Measurements from ENCODE around the gene HAPSTR1.

The HAPSTR1 gene

DNA sequence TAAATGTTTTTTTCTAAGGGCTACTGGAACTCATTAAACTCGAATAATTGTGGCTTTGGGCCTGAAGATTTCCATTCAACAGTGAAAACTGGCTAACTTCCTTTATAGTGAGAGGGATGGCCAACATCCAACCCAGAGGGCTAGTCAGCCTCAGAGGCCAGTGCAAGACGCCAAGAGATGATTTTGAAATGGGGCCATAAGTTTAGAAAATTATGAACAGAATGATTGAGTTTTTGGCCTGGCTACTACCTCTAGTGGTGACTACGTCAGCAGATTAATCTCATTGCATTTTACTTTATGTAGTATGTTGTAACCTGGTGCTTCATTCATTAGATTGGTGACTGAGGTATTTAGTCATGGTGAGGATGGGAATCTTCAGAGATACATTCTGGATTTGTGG lies 28.4 kb downstream of the HAPSTR1 start:
- Histone ChIP-seq H3K9me3 (replicated peaks; ENCODE audit: insufficient read depth, low read length) (no peaks in the 10 kb centered on the region), H2AFZ (ENCODE audit: low read length) (no peak overlapping the region), H3K4me3 (ENCODE audit: low read length) (no peak overlapping the region), H3K36me3 (replicated peaks; ENCODE audit: insufficient read depth, low read length) (peaks cover 5% of the 10 kb centered on the region; the same call in 1 of the 2 replicates), H4K20me1 (ENCODE audit: insufficient read depth, low read length) (peaks cover 14% of the 10 kb centered on the region), H3K27me3 (replicated peaks; ENCODE audit: insufficient read depth, low read length) (no peaks in the 10 kb centered on the region), H3K4me2 (ENCODE audit: low read depth, low read length) (no peak overlapping the region), H3K27ac (ENCODE audit: low read length) (no peak overlapping the region), H3F3A (ENCODE audit: insufficient read depth, low read length) (0 out of 2 replicates have a peak, but pooled peaks cover 4% of the 10 kb centered on the region), H3K79me2 (ENCODE audit: low read length) (peaks cover 77% of the 10 kb centered on the region), H3K9me2 (replicated peaks; ENCODE audit: insufficient read depth, low read length) (no peaks in the 10 kb centered on the region), H3K9ac (ENCODE audit: low read length) (no peak overlapping the region), H3K4me1 (ENCODE audit: low read length) (no peaks in the 10 kb centered on the region)
- DNase-seq = no peak
- TF ChIP-seq, protein P1, sequence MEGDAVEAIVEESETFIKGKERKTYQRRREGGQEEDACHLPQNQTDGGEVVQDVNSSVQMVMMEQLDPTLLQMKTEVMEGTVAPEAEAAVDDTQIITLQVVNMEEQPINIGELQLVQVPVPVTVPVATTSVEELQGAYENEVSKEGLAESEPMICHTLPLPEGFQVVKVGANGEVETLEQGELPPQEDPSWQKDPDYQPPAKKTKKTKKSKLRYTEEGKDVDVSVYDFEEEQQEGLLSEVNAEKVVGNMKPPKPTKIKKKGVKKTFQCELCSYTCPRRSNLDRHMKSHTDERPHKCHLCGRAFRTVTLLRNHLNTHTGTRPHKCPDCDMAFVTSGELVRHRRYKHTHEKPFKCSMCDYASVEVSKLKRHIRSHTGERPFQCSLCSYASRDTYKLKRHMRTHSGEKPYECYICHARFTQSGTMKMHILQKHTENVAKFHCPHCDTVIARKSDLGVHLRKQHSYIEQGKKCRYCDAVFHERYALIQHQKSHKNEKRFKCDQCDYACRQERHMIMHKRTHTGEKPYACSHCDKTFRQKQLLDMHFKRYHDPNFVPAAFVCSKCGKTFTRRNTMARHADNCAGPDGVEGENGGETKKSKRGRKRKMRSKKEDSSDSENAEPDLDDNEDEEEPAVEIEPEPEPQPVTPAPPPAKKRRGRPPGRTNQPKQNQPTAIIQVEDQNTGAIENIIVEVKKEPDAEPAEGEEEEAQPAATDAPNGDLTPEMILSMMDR (IDR thresholded peaks at IDR 0.05; ENCODE audit: low read length) = no peak
- TF ChIP-seq EZH2phosphoT487 (IDR thresholded peaks at IDR 0.05; ENCODE audit: low read length) (no peak), EZH2 (optimal IDR thresholded peaks at IDR 0.05; ENCODE audit: low read depth, low read length) (no peak)

GRCh38 chr16:9122342-9122741 lies 30.9 kb downstream of the HAPSTR1 start:
- Histone ChIP-seq H3K9me3 (replicated peaks; ENCODE audit: insufficient read depth, low read length) (no peaks in the 10 kb centered on the region), H3K9ac (ENCODE audit: low read length) (no peak overlapping the region), H3K9me2 (replicated peaks; ENCODE audit: insufficient read depth, low read length) (no peaks in the 10 kb centered on the region), H3K79me2 (ENCODE audit: low read length) (peaks cover 57% of the 10 kb centered on the region), H3K4me2 (ENCODE audit: low read depth, low read length) (no peak overlapping the region), H3K27ac (ENCODE audit: low read length) (no peak overlapping the region), H3F3A (ENCODE audit: insufficient read depth, low read length) (0 out of 2 replicates have a peak, but pooled peaks cover 4% of the 10 kb centered on the region), H3K36me3 (replicated peaks; ENCODE audit: insufficient read depth, low read length) (0 out of 2 replicates have a peak, but pooled peaks cover 1% of the 10 kb centered on the region), H3K4me3 (ENCODE audit: low read length) (no peak overlapping the region), H2AFZ (ENCODE audit: low read length) (no peak overlapping the region), H4K20me1 (ENCODE audit: insufficient read depth, low read length) (peaks cover 8% of the 10 kb centered on the region; the same call in 1 of the 2 replicates), H3K27me3 (replicated peaks; ENCODE audit: insufficient read depth, low read length) (no peaks in the 10 kb centered on the region), H3K4me1 (ENCODE audit: low read length) (no peaks in the 10 kb centered on the region)
- TF ChIP-seq, protein P1 (IDR thresholded peaks at IDR 0.05; ENCODE audit: low read length) = no peak
- TF ChIP-seq EZH2 (optimal IDR thresholded peaks at IDR 0.05; ENCODE audit: low read depth, low read length) (no peak), EZH2phosphoT487 (IDR thresholded peaks at IDR 0.05; ENCODE audit: low read length) (no peak)
- DNase-seq = no peak

- Histone ChIP-seq H3K4me3 (ENCODE audit: low read length) (no peak overlapping the region), H3K36me3 (replicated peaks; ENCODE audit: insufficient read depth, low read length) (no peaks in the 10 kb centered on the region), H3K9me3 (replicated peaks; ENCODE audit: insufficient read depth, low read length) (no peaks in the 10 kb centered on the region), H3K9me2 (replicated peaks; ENCODE audit: insufficient read depth, low read length) (no peaks in the 10 kb centered on the region), H3K4me2 (ENCODE audit: low read depth, low read length) (no peak overlapping the region), H3F3A (ENCODE audit: insufficient read depth, low read length) (no peaks in the 10 kb centered on the region), H3K27ac (ENCODE audit: low read length) (no peak overlapping the region), H3K79me2 (ENCODE audit: low read length) (peaks cover 52% of the 10 kb centered on the region), H3K9ac (ENCODE audit: low read length) (no peak overlapping the region), H2AFZ (ENCODE audit: low read length) (no peak overlapping the region), H4K20me1 (ENCODE audit: insufficient read depth, low read length) (peaks cover 8% of the 10 kb centered on the region; the same call in 1 of the 2 replicates), H3K4me1 (ENCODE audit: low read length) (no peaks in the 10 kb centered on the region), H3K27me3 (replicated peaks; ENCODE audit: insufficient read depth, low read length) (no peaks in the 10 kb centered on the region)
- TF ChIP-seq EZH2 (optimal IDR thresholded peaks at IDR 0.05; ENCODE audit: low read depth, low read length) (no peak), EZH2phosphoT487 (IDR thresholded peaks at IDR 0.05; ENCODE audit: low read length) (no peak)
- TF ChIP-seq, protein P1 (IDR thresholded peaks at IDR 0.05; ENCODE audit: low read length) = no peak
- no peak for DNase-seq
These were observed 31.5 kb downstream of the HAPSTR1 start for GRCh38 chr16:9122969-9123368.

Data from MM.1S (cell line).